GM21515 (cell line): Measurements from ENCODE around the gene ATXN7.

ENCODE experiments used
- ATAC-seq: cut with Tn5 transposase; IDR thresholded peaks from one replicate; pipeline ENCODE4 v1.9.1; 2021; ENCODE audit not compliant: unreplicated experiment

Gene ATXN7

GRCh38 chr3:63980830-63981498 lies 117.3 kb downstream of the ATXN7 start:
- no peak for ATAC-seq

GRCh38 chr3:63981980-63982379 lies 118.3 kb downstream of the ATXN7 start:
- no peak for ATAC-seq

- no peak for ATAC-seq
Measured at GRCh38 chr3:63984391-63984790, 120.7 kb downstream of the ATXN7 start.

GRCh38 chr3:63986146-63986545 lies 122.5 kb downstream of the ATXN7 start:
- ATAC-seq: no peak

- no peak for ATAC-seq
Measured at GRCh38 chr3:63986831-63987230, 123.2 kb downstream of the ATXN7 start.

GRCh38 chr3:63988943-63989342 lies 125.3 kb downstream of the ATXN7 start:
- no peak for ATAC-seq

GRCh38 chr3:63990204-63990603 lies 126.5 kb downstream of the ATXN7 start:
- ATAC-seq: no peak

- ATAC-seq: no peak
Measured at GRCh38 chr3:63990733-63991132, 127.1 kb downstream of the ATXN7 start.

GRCh38 chr3:63991666-63992065 lies 128.0 kb downstream of the ATXN7 start:
- no peak for ATAC-seq

- no peak for ATAC-seq
Measured at GRCh38 chr3:63992516-63993209, 129.0 kb downstream of the ATXN7 start.

- ATAC-seq: peak; percentile 92
Measured at GRCh38 chr3:63993653-63994079, 130.0 kb downstream of the ATXN7 start.

GRCh38 chr3:63995086-63995485 lies 131.4 kb downstream of the ATXN7 start:
- no peak for ATAC-seq

- no peak for ATAC-seq
Measured at GRCh38 chr3:63998852-63999754, 135.4 kb downstream of the ATXN7 start.

- ATAC-seq: no peak
Measured at GRCh38 chr3:64000453-64001055, 136.9 kb downstream of the ATXN7 start.

- ATAC-seq: no peak
Measured at GRCh38 chr3:64002233-64002632, 138.6 kb downstream of the ATXN7 start.

GRCh38 chr3:64003589-64003988 lies 139.9 kb downstream of the ATXN7 start:
- no peak for ATAC-seq

GRCh38 chr3:64008017-64008416 lies 144.3 kb downstream of the ATXN7 start:
- ATAC-seq: no peak

GRCh38 chr3:64008487-64009351 lies 145.1 kb downstream of the ATXN7 start:
- ATAC-seq: no peak

- no peak for ATAC-seq
Measured at GRCh38 chr3:64009528-64009927, 145.9 kb downstream of the ATXN7 start.

GRCh38 chr3:64010199-64010598 lies 146.5 kb downstream of the ATXN7 start:
- no peak for ATAC-seq
